GM10266 (cell line): ENCODE measurements around the gene SLC16A8.

Experiments
- DNase-seq: peaks from one replicate; pipeline ENCODE4 v3.0.0; 2012; ENCODE audit errors: extremely low spot score
- TF ChIP-seq, protein P1 (sequence below): IDR thresholded peaks from 2 replicates; pipeline ENCODE4 v1.5.1; 2012; ENCODE audit warnings: mild to moderate bottlenecking, low read depth; ENCODE audit not compliant: control insufficient read depth, insufficient read depth; ENCODE audit errors: missing control alignments

Gene SLC16A8

GRCh38 chr22:38127869-38128268 lies 43.9 kb upstream of the SLC16A8 start:
- TF ChIP-seq, protein P1, sequence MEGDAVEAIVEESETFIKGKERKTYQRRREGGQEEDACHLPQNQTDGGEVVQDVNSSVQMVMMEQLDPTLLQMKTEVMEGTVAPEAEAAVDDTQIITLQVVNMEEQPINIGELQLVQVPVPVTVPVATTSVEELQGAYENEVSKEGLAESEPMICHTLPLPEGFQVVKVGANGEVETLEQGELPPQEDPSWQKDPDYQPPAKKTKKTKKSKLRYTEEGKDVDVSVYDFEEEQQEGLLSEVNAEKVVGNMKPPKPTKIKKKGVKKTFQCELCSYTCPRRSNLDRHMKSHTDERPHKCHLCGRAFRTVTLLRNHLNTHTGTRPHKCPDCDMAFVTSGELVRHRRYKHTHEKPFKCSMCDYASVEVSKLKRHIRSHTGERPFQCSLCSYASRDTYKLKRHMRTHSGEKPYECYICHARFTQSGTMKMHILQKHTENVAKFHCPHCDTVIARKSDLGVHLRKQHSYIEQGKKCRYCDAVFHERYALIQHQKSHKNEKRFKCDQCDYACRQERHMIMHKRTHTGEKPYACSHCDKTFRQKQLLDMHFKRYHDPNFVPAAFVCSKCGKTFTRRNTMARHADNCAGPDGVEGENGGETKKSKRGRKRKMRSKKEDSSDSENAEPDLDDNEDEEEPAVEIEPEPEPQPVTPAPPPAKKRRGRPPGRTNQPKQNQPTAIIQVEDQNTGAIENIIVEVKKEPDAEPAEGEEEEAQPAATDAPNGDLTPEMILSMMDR = no peak
- DNase-seq = no peak

GRCh38 chr22:38126928-38127668 lies 43.1 kb upstream of the SLC16A8 start:
- TF ChIP-seq, protein P1 = no peak
- no peak for DNase-seq

- TF ChIP-seq, protein P1 = no peak
- no peak for DNase-seq
These were observed 41.8 kb upstream of the SLC16A8 start for GRCh38 chr22:38125751-38126201.

DNA sequence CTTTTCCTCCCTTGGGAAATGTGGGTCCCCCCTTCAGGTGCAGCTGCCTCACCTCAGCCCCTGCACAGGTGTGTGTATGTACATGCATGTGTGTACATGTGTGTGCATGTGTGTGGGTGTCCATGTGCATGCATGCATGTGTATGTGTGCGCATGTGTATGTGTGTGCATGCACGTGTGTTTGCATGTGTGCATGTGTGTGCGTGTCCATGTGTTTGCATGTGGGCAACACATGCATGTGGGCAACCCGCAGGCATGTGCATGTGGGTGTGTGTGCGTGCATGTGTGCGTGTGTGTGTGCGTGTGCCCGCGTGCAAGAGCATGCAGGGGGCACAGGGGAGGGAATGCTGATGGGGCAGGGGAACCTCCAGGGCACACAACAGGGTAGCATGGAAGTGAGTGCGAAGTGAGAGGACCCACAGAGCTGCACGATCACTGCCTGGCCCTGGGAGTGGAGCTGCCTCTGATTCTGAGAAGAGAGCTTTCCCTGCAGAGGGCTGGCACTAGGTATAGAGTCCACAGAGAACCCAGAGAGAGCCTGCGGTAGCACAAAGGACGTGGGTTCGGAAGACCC lies 41.1 kb upstream of the SLC16A8 start:
- DNase-seq = no peak
- TF ChIP-seq, protein P1 = no peak

- DNase-seq = no peak
- TF ChIP-seq, protein P1 = no peak
These were observed 40.4 kb upstream of the SLC16A8 start for GRCh38 chr22:38124236-38124974.

DNA sequence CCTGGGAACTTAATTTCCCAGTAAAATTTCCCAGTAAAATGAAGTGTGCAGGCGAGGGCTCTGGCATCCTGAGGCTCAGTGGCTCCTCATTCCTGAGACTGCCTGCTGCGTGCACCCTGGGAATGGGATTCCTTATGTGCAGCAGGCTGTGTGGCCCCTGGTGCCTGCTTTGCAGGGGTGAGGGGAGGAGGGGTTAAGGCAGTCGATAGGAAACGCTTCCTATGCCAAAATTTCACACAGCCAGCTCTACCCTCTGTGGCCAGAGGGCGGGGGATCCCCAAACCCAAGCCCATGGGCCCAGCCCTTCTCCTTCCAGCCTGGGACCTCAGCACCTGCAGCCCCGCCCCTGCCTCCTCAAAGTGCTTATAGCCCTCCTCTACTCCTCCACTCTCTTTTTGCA lies 38.6 kb upstream of the SLC16A8 start:
- DNase-seq = no peak
- TF ChIP-seq, protein P1 = no peak
